GM18858 (cell line): ENCODE data around the gene ZCCHC2.

ENCODE experiments used
- ATAC-seq: cut with Tn5 transposase; IDR thresholded peaks from one replicate; pipeline ENCODE4 v1.9.1; 2021; ENCODE audit not compliant: unreplicated experiment

ZCCHC2 gene

GRCh38 chr18:62509779-62510178 is 13.0 kb upstream of the ZCCHC2 start:
- no peak for ATAC-seq

- no peak for ATAC-seq
These were observed 12.0 kb upstream of the ZCCHC2 start for GRCh38 chr18:62510789-62511188.

GRCh38 chr18:62512532-62512931 is 10.3 kb upstream of the ZCCHC2 start:
- ATAC-seq, result no peak

- ATAC-seq, result no peak
These were observed 9.8 kb upstream of the ZCCHC2 start for GRCh38 chr18:62512996-62513395.

- ATAC-seq, result no peak
These were observed 8.3 kb upstream of the ZCCHC2 start for GRCh38 chr18:62514570-62514969.

- ATAC-seq, result no peak
These were observed 6.6 kb upstream of the ZCCHC2 start for GRCh38 chr18:62516242-62516641.

GRCh38 chr18:62518460-62519375 is 4.1 kb upstream of the ZCCHC2 start:
- no peak for ATAC-seq

- ATAC-seq, result no peak
These were observed 3.1 kb upstream of the ZCCHC2 start for GRCh38 chr18:62519684-62520083.

- no peak for ATAC-seq
These were observed 1.7 kb upstream of the ZCCHC2 start for GRCh38 chr18:62521082-62521481.

- no peak for ATAC-seq
These were observed 1.2 kb upstream of the ZCCHC2 start for GRCh38 chr18:62521593-62521992.

GRCh38 chr18:62522178-62522503 is 684 bp upstream of the ZCCHC2 start:
- ATAC-seq, result peak; percentile 0

GRCh38 chr18:62523255-62523588 is 397 bp downstream of the ZCCHC2 start:
- ATAC-seq, result no peak

- ATAC-seq, result no peak
These were observed 1.0 kb downstream of the ZCCHC2 start for GRCh38 chr18:62523631-62524439.

- no peak for ATAC-seq
These were observed 1.8 kb downstream of the ZCCHC2 start for GRCh38 chr18:62524440-62525200.

GRCh38 chr18:62525608-62526007 is 2.8 kb downstream of the ZCCHC2 start:
- ATAC-seq, result no peak

- ATAC-seq, result no peak
These were observed 3.5 kb downstream of the ZCCHC2 start for GRCh38 chr18:62526098-62527025.

- ATAC-seq, result no peak
These were observed 6.8 kb downstream of the ZCCHC2 start for GRCh38 chr18:62529597-62529996.

- no peak for ATAC-seq
These were observed 8.3 kb downstream of the ZCCHC2 start for GRCh38 chr18:62531078-62531477.

GRCh38 chr18:62531931-62532330 is 9.1 kb downstream of the ZCCHC2 start:
- no peak for ATAC-seq

GRCh38 chr18:62536005-62536404 is 13.2 kb downstream of the ZCCHC2 start:
- ATAC-seq, result no peak
